ENCODE results near the gene CTDSP2. TPM values are rescaled to one million over a fixed set of nuclear protein-coding genes. Genes with fewer than 3 reads are reported as not detected.

CTDSP2 gene
- total RNA-seq, 1 experiment from 2014 or later: 78.6 TPM

GRCh38 chr12:57772429-57773322, 73.9 kb downstream of the CTDSP2 start, which contains the start of gene EEF1AKMT3:
EEF1AKMT3 (plus strand) TSS chr12:57772614; CDS start chr12:57772725, 111 bp downstream.
- peak; percentile 65 for DNase-seq (ENCODE audit: low spot score)
- in situ Hi-C loops (cut with HindIII; ENCODE audit: low sequenced_read_pairs): no loop called here

- peak; percentile 97 for DNase-seq (ENCODE audit: low spot score)
- in situ Hi-C loops (cut with HindIII; ENCODE audit: low sequenced_read_pairs): no loop called here
Measured at GRCh38 chr12:57771873-57772428, 74.6 kb downstream of the CTDSP2 start, which contains the start of gene METTL1. METTL1 (minus strand) TSS chr12:57772105; CDS start chr12:57772083, 22 bp downstream.

- peak; percentile 82 for DNase-seq (ENCODE audit: low spot score)
- in situ Hi-C loops (cut with HindIII; ENCODE audit: low sequenced_read_pairs): no loop called here
Measured at GRCh38 chr12:57771236-57771872, 75.2 kb downstream of the CTDSP2 start.

- in situ Hi-C loops (cut with HindIII; ENCODE audit: low sequenced_read_pairs): no loop called here
- no peak for DNase-seq (ENCODE audit: low spot score)
Measured at GRCh38 chr12:57770734-57771133, 75.8 kb downstream of the CTDSP2 start.

Other genes starting within 250 kb of the CTDSP2 start
- 21.9 and 23.0 TPM in 2 replicates for gene DTX3, start 241.9 kb downstream of the CTDSP2 start, total RNA-seq (2014; rRNA removed; shearing (Covaris generic))
- 4.6 and 5.7 TPM in 2 replicates for gene ARHGEF25, start 235.3 kb downstream of the CTDSP2 start, total RNA-seq (2014; rRNA removed; shearing (Covaris generic))
- gene B4GALNT1, start 213.5 kb downstream of the CTDSP2 start, total RNA-seq (2014; rRNA removed; shearing (Covaris generic)): 12.4 and 19.8 TPM in 2 replicates
- 106 and 134 TPM in 2 replicates for gene OS9, start 152.6 kb downstream of the CTDSP2 start, total RNA-seq (2014; rRNA removed; shearing (Covaris generic))
- gene AGAP2, start 108.0 kb downstream of the CTDSP2 start, total RNA-seq (2014; rRNA removed; shearing (Covaris generic)): 11.0 and 11.3 TPM in 2 replicates
- 30.5 and 46.9 TPM in 2 replicates for gene TSPAN31, start 101.7 kb downstream of the CTDSP2 start, total RNA-seq (2014; rRNA removed; shearing (Covaris generic))
- 721 and 790 TPM in 2 replicates for gene CDK4, start 94.4 kb downstream of the CTDSP2 start, total RNA-seq (2014; rRNA removed; shearing (Covaris generic))
- gene MARCHF9, start 91.6 kb downstream of the CTDSP2 start, total RNA-seq (2014; rRNA removed; shearing (Covaris generic)): 7.2 and 14.2 TPM in 2 replicates
- 0.18 and 3.9 TPM in 2 replicates for gene CYP27B1, start 79.7 kb downstream of the CTDSP2 start, total RNA-seq (2014; rRNA removed; shearing (Covaris generic))
- 15.6 and 30.1 TPM in 2 replicates for gene METTL1, start 74.6 kb downstream of the CTDSP2 start, total RNA-seq (2014; rRNA removed; shearing (Covaris generic))
- gene EEF1AKMT3, start 74.1 kb downstream of the CTDSP2 start, total RNA-seq (2014; rRNA removed; shearing (Covaris generic)): 5.1 and 7.0 TPM in 2 replicates
- gene TSFM, start 63.9 kb downstream of the CTDSP2 start, total RNA-seq (2014; rRNA removed; shearing (Covaris generic)): 73.7 and 75.2 TPM in 2 replicates
- gene AVIL, start 28.0 kb downstream of the CTDSP2 start, total RNA-seq (2014; rRNA removed; shearing (Covaris generic)): 0.12 and 0.71 TPM in 2 replicates
- 16.9 and 35.0 TPM in 2 replicates for gene ATP23, start 94.8 kb upstream of the CTDSP2 start, total RNA-seq (2014; rRNA removed; shearing (Covaris generic))

Measured in G401 (cell line).